NCI-H1930 (cell line): ENCODE data around the gene PM20D2.

Experiments used
- DNase-seq, 2 experiments: peaks; one replicate each; lab custom pipeline; 2025; lab: John Stamatoyannopoulos, UW

Gene PM20D2

GRCh38 chr6:89204096-89204495 is 58.2 kb downstream of the PM20D2 start:
- no peak for DNase-seq

- DNase-seq, result no peak
These were observed 60.0 kb downstream of the PM20D2 start for GRCh38 chr6:89205819-89206218.

DNA sequence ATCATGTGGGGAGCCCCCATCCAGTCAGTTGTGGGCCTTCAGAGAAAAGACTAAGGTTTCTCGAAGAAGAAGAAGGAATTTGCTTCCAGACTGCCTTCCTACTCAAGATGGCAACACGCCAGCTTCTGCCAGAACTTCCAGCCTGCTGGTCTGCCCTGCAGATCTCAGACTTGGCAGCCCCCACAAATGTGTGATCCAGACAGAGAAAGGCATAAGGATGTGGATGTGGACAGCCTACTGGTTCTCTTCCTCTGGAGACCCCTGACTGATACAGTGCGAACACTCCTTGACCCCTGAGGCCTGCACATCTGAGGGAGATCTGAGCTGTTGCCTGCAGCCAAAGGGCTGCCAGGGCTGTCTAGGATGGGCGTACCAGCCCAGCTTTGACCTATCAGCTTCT is 62.7 kb downstream of the PM20D2 start:
- DNase-seq, result no peak

- DNase-seq, result no peak
These were observed 63.6 kb downstream of the PM20D2 start for GRCh38 chr6:89209457-89209856.

DNA sequence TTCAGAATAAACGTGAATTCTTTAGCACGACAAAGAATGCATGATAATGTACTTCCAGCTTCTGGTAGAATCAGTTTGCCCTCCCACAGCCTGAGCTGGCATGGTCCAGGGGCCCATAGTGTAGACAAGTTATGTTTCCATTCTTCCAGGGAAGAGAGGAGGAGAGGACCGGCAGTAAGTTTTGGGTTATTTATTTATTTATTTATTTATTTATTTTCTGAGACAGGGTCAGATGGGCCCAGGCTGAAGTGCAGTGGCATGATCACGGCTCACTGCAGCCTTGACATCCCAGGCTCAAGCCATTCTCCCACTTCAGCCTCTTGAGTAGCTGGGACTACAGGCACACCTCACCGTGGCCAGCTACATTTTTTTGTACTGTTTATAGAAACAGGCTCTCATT is 66.6 kb downstream of the PM20D2 start:
- no peak for DNase-seq

- DNase-seq, result no peak
These were observed 68.3 kb downstream of the PM20D2 start for GRCh38 chr6:89214197-89214596.
